HG02981 (cell line): Measurements from ENCODE around the gene JAZF1.
"Not testable (repeated sequence)": the region's sequence is repeated elsewhere in the genome, so short reads cannot be mapped to it uniquely, and the experiment has no call there.

ENCODE experiments used
- ATAC-seq: cut with Tn5 transposase; IDR thresholded peaks from one replicate; pipeline ENCODE4 v1.9.1; 2021; ENCODE audit warnings: mild to moderate bottlenecking, moderate library complexity; ENCODE audit not compliant: unreplicated experiment

The JAZF1 gene

DNA sequence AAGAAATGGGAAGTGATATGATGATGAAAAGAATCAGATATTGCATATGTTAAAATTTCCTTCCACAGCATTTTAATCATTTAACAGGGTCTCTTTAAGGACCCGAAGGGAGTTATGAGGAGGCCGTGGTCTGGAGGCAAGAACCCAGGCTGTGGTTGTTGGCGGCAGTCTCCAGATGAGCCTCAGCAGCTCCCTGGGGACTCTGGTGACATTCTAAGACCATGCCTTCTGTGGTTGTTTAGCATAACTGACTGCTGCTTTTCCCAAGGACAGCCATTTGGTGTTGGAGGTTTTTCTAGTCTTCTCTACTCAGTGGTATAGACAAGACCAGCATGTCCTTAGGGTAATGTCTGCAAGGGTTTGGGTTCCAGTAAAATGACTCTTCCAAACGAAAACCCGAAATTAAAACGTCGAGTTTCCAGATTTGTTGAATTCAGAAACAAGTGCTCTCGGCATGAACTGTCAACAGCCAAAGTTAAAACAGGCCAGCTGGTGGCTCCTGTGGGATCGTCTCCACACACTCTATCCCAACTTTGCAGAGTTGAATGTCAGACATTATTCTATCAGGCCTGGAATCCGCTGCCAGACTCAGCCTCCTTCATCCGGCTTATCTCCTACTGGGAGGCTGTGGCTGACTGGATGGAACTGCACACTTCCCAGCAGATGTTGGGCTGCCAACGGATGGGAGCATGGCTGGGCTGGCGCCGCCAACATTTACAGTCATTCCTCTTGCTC lies 257.5 kb downstream of the JAZF1 start:
- ATAC-seq, result peak; percentile 75

DNA sequence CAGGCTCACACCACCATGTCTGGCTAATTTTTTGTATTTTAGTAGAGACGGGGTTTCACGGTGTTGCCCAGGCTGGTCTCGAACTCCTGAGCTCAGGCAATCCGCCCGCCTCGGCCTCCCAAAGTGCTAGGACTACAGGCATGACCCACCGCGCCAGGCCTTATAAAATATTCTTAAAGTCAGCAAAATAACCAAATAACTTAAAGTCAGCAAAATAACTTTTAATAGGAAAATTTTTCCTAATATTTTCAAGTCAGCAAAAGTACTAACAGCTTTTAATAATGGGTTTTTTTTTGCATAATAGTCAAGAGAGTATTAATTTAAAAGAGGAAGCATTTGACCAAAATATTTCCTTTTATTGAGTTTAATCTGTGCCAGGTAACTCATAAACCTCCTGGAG lies 258.2 kb downstream of the JAZF1 start:
- not testable (repeated sequence) for ATAC-seq

- no peak for ATAC-seq
Measured at GRCh38 chr7:27921081-27921836, 259.3 kb downstream of the JAZF1 start.

GRCh38 chr7:27920281-27920946 lies 260.2 kb downstream of the JAZF1 start:
- ATAC-seq, result no peak

GRCh38 chr7:27918503-27918902 lies 262.1 kb downstream of the JAZF1 start:
- ATAC-seq, result no peak

DNA sequence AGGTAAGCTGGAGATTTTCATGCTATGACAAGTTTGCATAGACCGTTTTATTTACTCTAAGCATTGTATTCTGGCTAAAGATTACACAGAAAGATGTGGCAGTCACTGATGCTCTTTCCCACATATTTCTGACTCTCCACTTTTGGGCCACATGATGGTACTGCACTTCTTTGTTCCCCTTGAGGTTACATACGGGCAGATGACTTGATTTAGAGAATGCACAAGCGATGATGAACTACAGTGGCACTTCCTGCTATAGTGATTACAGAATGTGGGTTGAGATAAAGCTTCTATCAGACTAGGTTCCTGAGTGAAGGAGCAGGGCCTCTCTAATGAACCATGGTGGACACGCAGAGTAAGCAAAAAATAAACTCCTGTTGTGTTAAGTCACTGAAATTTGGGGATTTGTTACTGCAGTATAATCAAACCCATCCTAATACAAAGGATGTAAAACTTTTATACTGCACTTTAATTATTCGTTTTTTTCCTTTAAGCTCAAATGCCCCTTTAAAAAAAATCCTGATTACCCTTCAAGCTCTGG lies 262.8 kb downstream of the JAZF1 start:
- ATAC-seq, result no peak

- ATAC-seq, result no peak
Measured at GRCh38 chr7:27917119-27917518, 263.5 kb downstream of the JAZF1 start.

- ATAC-seq, result no peak
Measured at GRCh38 chr7:27916372-27916771, 264.2 kb downstream of the JAZF1 start.

GRCh38 chr7:27914409-27914808 lies 266.2 kb downstream of the JAZF1 start:
- ATAC-seq, result no peak

DNA sequence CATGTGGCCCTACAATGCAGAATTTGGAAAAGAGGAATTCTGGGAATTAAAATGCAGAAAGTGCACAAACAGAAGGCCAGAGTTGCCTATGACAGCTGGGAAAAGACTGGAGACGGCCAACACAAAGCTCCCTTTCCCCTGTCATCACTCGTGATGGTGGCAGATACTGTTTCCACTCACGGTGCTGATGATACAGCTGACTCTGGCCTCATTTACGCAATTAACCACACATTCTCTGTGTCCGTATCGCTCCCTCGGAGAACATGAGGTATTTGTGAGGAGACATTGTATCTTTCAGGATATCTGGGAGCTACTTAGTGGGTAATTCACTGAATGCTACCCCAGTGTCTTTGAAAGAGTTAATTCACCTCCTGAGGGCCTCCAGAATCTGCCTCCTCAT lies 267.8 kb downstream of the JAZF1 start:
- no peak for ATAC-seq

GRCh38 chr7:27911920-27912319 lies 268.7 kb downstream of the JAZF1 start:
- ATAC-seq, result no peak

GRCh38 chr7:27910326-27910725 lies 270.3 kb downstream of the JAZF1 start:
- ATAC-seq, result no peak

- no peak for ATAC-seq
Measured at GRCh38 chr7:27908534-27909165, 271.9 kb downstream of the JAZF1 start.

DNA sequence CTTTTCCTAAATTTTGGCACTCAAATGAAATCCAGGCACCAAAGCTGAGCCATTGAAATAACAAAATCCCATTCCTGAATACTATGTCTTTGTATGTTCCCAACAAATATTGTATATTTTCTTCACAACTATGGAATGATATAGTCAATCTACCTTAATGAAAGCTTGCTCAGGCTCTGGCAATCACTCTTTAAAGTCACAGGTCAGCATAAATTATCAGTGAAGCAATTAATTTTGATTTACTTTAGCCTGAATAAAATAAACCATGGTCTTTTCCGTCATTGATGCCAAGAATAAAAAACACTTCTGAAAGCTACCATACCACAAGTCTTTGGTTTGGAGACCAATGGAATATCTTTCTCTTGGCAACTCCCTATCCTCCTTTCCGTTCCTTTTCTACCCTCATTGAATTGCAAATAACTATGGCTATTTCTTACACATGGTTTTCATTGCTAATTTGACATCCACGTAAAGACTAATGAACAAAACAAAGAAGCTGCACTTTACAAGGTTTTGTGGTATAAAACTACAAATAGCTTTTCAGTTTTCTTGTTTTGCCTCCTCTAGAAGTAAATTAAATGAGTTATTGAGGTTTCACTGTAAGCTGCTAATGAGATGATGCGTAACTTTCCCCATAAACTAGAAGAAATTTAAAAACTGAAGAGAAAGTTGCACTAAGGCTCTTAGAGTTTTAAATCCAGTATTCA lies 274.1 kb downstream of the JAZF1 start:
- ATAC-seq, result no peak

GRCh38 chr7:27905951-27906350 lies 274.6 kb downstream of the JAZF1 start:
- no peak for ATAC-seq

DNA sequence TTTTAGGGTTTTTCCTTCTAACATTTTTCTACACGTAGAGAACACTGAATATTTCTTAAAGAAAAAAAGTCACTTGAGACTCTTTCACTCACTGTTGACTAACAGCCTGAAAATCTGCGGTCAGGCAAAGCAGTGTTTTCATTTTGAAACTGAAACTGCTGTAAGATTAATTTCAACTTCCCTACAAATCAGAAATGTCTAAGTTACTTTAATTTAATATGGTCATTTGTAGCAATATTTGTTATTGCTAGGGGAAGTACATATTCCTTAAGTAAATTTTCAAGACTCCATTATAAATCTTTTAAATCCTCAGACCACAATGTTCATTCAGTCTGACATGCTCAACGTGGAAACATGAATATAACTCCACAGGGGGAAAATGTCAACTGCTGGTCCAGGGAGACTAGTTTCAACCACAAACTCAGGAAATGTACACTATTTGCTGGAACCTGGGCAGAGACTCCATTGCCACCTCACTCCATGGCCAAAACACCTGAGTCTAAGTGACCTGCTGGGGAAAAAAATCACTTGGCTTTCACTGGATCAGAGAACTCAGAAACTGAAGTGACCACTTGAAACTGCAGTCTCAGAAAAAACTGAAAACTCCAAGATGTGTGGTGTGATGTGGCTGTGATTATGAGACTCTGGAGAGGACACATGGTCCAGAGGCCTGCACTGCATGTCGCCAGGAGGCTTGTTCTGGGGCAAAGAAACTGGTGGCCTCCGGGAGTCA lies 279.4 kb downstream of the JAZF1 start:
- ATAC-seq, result peak; percentile 80

DNA sequence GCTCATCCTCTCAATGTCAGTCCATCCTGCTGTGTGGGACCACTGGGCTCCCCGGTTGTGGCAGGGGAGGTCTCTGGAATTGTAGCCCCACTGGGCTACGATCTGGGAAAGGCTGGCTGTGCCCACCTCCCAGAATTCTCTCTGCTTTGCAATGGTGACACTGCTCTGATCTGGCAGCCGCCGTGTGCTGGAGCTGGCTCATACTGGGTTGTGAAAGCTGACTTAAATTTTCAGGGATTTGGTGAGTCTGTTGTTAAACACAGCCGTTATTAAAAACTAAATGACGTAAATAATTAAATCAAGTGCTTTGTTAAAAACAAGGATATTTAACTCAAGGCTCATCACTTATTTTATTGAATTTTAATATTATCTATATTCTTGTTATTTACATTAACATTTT lies 280.6 kb downstream of the JAZF1 start:
- ATAC-seq, result no peak

DNA sequence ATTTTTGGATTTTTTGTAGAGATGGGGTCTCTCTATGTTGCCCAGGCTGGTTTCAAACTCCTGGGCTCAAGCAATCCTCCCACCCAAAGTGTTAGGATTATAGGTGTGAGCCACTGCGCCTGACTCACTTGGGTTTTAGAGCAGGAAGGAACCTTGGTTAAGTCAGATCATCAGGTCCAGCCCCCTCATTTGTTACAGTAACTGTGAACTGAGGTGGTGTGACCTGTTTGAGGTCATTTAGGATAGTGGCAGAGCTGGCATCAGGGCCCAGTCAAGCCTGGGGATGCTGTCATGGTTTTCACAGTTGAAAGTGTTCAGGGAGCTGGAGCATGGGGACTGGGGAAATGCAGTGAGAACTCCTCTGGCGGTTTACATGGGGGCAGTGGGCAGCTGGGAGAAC lies 281.0 kb downstream of the JAZF1 start:
- no peak for ATAC-seq

GRCh38 chr7:27897441-27897847 lies 283.2 kb downstream of the JAZF1 start:
- no peak for ATAC-seq

- ATAC-seq, result no peak
Measured at GRCh38 chr7:27897001-27897400, 283.6 kb downstream of the JAZF1 start.
